ENCODE measurements around the gene MAMDC2. TPM values are rescaled to one million over a fixed set of nuclear protein-coding genes. Genes with fewer than 3 reads are reported as not detected.
A peak's percentile ranks its signal among the peaks of the same experiment; 100 is the strongest.
"Not testable (repeated sequence)": the region's sequence is repeated elsewhere in the genome, so short reads cannot be mapped to it uniquely, and the experiment has no call there.

The MAMDC2 gene
- total RNA-seq, 1 donor from 2014 or later: 3.4 TPM

DNA sequence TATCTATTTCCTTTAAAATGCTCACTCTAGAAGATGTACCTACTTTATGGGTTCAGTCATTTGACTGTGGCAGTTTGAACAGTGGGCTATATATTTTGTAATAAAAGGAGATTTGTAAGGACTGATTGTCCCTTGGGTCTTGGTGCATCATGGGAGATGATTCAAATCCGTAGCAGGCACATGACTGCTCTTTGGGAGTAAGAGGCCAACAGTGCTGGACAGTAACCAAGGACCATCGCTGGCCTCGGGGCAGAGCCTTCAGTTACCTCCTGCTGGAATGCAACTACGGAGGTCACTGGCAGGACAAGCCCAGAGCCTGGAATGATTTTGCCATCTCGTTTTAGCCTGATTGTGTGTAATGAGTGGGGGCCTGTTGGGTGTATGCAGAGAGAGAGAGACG is 7.0 kb upstream of the MAMDC2 start:
- Histone ChIP-seq H3K9me3 (no peaks in the 10 kb centered on the region), H3K36me3 (no peaks in the 10 kb centered on the region), H3K4me1 (peaks cover 0 to 6% of the 10 kb centered on the region in 2 donors), H3K27ac (no peak overlapping the region), H3K27me3 (no peaks in the 10 kb centered on the region), H3K4me3 (no peak overlapping the region)
- no peak for DNase-seq (ENCODE audit: low spot score in 2 of 2)
- TF ChIP-seq, protein P1, sequence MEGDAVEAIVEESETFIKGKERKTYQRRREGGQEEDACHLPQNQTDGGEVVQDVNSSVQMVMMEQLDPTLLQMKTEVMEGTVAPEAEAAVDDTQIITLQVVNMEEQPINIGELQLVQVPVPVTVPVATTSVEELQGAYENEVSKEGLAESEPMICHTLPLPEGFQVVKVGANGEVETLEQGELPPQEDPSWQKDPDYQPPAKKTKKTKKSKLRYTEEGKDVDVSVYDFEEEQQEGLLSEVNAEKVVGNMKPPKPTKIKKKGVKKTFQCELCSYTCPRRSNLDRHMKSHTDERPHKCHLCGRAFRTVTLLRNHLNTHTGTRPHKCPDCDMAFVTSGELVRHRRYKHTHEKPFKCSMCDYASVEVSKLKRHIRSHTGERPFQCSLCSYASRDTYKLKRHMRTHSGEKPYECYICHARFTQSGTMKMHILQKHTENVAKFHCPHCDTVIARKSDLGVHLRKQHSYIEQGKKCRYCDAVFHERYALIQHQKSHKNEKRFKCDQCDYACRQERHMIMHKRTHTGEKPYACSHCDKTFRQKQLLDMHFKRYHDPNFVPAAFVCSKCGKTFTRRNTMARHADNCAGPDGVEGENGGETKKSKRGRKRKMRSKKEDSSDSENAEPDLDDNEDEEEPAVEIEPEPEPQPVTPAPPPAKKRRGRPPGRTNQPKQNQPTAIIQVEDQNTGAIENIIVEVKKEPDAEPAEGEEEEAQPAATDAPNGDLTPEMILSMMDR (IDR thresholded peaks at IDR 0.05): no peak
- intact Hi-C loops (cut with DNase I): no loop called here

DNA sequence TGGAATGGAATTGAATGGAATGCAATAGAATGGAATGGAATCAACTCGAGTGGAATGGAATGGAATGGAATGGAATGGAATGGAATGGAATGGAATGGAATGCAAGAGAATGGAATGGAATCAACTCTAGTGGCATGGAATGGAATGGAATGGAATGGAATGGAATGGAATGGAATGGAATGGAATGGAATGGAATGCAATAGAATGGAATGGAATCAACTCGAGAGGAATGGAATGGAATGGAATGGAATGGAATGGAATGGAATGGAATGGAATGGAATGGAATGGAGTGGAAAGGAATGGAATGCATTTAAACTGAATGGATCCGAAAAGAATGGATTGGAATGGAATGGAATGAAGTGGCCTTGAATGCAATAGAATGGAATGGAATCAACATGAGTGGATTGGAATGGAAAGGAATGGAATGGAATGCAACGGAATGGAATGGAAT is 5.5 kb upstream of the MAMDC2 start:
- H3K27ac ChIP-seq; H3K9me3 ChIP-seq; H3K27me3 ChIP-seq; H3K4me3 ChIP-seq; intact Hi-C loops (cut with DNase I); DNase-seq (ENCODE audit: low spot score in 2 of 2); H3K36me3 ChIP-seq: not testable (repeated sequence)
- peaks cover 0 to 12% of the 10 kb centered on the region in 2 donors for H3K4me1 ChIP-seq

DNA sequence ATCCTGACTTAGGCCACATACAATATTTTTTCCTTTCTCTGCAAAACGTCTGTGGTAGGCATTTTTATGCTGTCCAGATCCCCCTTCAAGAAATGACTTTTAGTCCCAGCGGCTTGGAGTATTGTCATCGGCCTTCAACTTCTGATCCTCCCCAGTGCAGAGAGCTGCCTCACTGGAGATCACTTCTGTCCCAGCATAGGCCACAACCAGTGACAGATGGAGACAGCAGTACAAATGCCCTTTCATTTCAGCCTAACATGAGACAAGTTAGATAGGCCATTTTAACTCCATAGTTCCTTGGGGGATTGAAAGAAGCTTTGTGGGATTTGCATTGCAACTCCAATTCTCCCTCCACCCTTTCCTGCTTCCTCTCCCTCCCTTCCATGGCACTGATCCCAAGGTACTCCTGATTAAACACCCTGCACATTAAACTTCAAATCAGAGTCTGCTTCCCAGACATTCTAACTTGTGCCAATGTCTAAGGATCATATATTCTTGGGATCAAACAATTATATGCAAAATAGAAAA is 3.2 kb upstream of the MAMDC2 start:
- DNase-seq (ENCODE audit: low spot score in 2 of 2): no peak
- intact Hi-C loops (cut with DNase I): loop anchor here (5.0 kb wide), 2 partner anchors 68 to 72 kb away; no protein-coding TSS in a partner anchor
- peaks cover 0 to 9% of the 10 kb centered on the region in 2 donors for H3K4me1 ChIP-seq

DNA sequence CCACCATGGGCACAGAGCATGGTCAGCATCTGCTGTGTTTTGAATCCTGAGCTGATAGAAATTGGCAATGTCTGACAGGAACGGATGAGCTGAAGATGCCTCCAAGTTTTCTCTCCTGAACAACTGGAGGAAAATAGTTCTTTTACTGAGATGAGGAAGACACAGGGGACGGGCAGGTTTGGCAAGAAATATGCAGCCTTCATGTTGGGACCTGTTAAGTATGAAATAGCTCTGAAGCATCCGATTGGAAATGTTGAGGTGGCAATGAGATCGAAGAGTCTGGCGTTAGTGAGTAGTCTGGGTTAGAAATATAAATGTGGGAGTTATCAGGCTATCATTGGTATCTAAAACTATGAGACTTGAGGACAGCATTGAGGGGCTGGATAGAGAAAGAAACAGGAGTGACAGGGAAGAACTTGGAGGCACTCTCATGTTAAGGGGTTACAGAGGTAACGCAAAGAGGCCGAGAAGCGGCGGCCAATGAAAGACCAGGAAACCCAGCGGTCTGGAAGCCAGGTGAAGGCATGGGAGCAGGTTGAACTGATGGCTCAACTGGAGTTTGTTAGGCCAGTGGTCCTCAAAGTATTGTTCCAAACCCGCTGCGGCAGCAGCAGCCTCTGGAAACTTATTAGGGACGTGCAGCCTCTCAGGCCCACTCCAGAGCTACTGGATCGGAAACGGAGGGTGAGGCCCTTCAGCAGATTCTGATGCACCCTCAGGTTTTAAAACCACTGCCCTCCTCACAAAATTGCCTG is 1.0 kb upstream of the MAMDC2 start:
- H3K27ac ChIP-seq: peak overlapping the region; percentile 13 to 61

More for the DNA sequence above, 3.2 kb upstream of the MAMDC2 start:
- no peak overlapping the region for H3K27ac ChIP-seq
- no peaks in the 10 kb centered on the region for H3K27me3 ChIP-seq
- H3K36me3 ChIP-seq: no peaks in the 10 kb centered on the region
- TF ChIP-seq, protein P1 (IDR thresholded peaks at IDR 0.05): no peak
- H3K4me3 ChIP-seq: no peak overlapping the region
- H3K9me3 ChIP-seq: no peaks in the 10 kb centered on the region

DNA sequence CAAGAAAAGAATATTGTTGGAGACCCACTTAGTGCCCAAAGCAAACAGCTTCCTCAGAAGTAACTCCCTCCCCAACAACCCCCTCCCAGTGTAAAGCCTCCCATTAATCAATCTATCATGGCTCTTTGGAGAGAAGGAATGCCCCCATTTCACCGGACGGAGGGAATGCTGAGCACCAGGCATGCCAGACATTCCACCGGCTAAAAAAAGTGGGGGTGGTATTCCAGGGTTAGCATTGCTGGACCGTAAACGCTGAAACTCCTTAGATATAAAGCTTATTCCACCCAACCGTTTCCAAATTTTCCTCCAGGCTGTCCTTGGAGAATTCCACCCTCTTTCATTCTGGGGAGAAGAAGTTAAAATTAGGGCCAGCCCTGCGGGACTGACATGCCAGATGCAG is 363 bp upstream of the MAMDC2 start:
- Histone ChIP-seq H3K27ac (peak overlapping the region; percentile 13 to 61), H3K4me1 (peaks cover 1 to 15% of the 10 kb centered on the region in 2 donors), H3K36me3 (no peaks in the 10 kb centered on the region), H3K4me3 (peak overlapping the region; percentile 62 to 85), H3K27me3 (no peaks in the 10 kb centered on the region), H3K9me3 (no peaks in the 10 kb centered on the region)
- DNase-seq (ENCODE audit: low spot score in 2 of 2): no peak
- intact Hi-C loops (cut with DNase I): loop anchor here (5.0 kb wide), 2 partner anchors 69 to 71 kb away; no protein-coding TSS in a partner anchor
- TF ChIP-seq, protein P1 (IDR thresholded peaks at IDR 0.05): no peak

More for the DNA sequence above, 1.0 kb upstream of the MAMDC2 start:
- Histone ChIP-seq H3K27me3 (no peaks in the 10 kb centered on the region), H3K4me1 (peaks cover 0 to 12% of the 10 kb centered on the region in 2 donors), H3K9me3 (no peaks in the 10 kb centered on the region), H3K4me3 (peak overlapping the region; percentile 62 to 85), H3K36me3 (no peaks in the 10 kb centered on the region)
- DNase-seq (ENCODE audit: low spot score in 2 of 2): no peak
- TF ChIP-seq, protein P1 (IDR thresholded peaks at IDR 0.05): no peak
- intact Hi-C loops (cut with DNase I): loop anchor here (5.0 kb wide), 2 partner anchors 70 kb away; no protein-coding TSS in a partner anchor

All from ascending aorta (tissue), 2 donors.